Astrocyte (in vitro differentiated cells and primary cell): ENCODE measurements around the gene BCAR3. TPM values are rescaled to one million over a fixed set of nuclear protein-coding genes. Genes with fewer than 3 reads are reported as not detected.
A peak's percentile ranks its signal among the peaks of the same experiment; 100 is the strongest.

Experiments used
- DNase-seq: peaks from one replicate; pipeline ENCODE4 v3.0.0-alpha.2; 2010; ENCODE audit warnings: low read depth
- FAIRE-seq: peaks from 2 replicates; lab custom pipeline; 2011; peaks lifted over from hg19 to GRCh38; lab: Jason Lieb, UNC
- H2AFZ ChIP-seq: 2 replicates; pipeline ENCODE4 v1.6.0; 2012; ENCODE audit warnings: low read depth, low read length, inconsistent platforms
- H3K27ac ChIP-seq: 2 replicates; pipeline ENCODE4 v1.5.1; 2011; ENCODE audit warnings: low read depth, low read length, inconsistent platforms
- H3K27me3 ChIP-seq: 2 replicates; pipeline ENCODE4 v1.6.0; 2011; ENCODE audit warnings: low read length, inconsistent platforms; ENCODE audit not compliant: insufficient read depth
- H3K36me3 ChIP-seq: 2 replicates; pipeline ENCODE4 v1.5.1; 2011; ENCODE audit warnings: low read length, inconsistent platforms; ENCODE audit not compliant: insufficient read depth
- H3K4me1 ChIP-seq: 2 replicates; pipeline ENCODE4 v1.5.1; 2011; ENCODE audit warnings: low read length, inconsistent platforms; ENCODE audit not compliant: insufficient read depth
- H3K4me2 ChIP-seq: 2 replicates; pipeline ENCODE4 v1.6.0; 2012; ENCODE audit warnings: low read length, inconsistent platforms
- H3K4me3 ChIP-seq: 2 replicates; pipeline ENCODE4 v1.5.1; 2011; ENCODE audit warnings: low read depth, mild to moderate bottlenecking, low read length, inconsistent platforms; ENCODE audit not compliant: insufficient read depth
- H3K79me2 ChIP-seq: 2 replicates; pipeline ENCODE4 v1.6.0; 2012; ENCODE audit warnings: mild to moderate bottlenecking, low read length, inconsistent platforms; ENCODE audit not compliant: insufficient read depth
- H3K9ac ChIP-seq: 2 replicates; pipeline ENCODE4 v1.6.0; 2012; ENCODE audit warnings: mild to moderate bottlenecking, low read length, inconsistent platforms
- H3K9me3 ChIP-seq: 2 replicates; pipeline ENCODE4 v1.5.1; 2012; ENCODE audit warnings: low read depth, mild to moderate bottlenecking, low read length, inconsistent platforms; ENCODE audit not compliant: insufficient read depth
- H4K20me1 ChIP-seq: 2 replicates; pipeline ENCODE4 v1.6.0; 2012; ENCODE audit warnings: low read length, inconsistent platforms; ENCODE audit not compliant: insufficient read depth
- H3K27ac Mint-ChIP-seq: one replicate; pipeline ENCODE4 v1.8.0; 2021; ENCODE audit warnings: mild to moderate bottlenecking, mixed read lengths; ENCODE audit not compliant: unreplicated experiment
- H3K27me3 Mint-ChIP-seq: one replicate; pipeline ENCODE4 v1.8.0; 2021; ENCODE audit warnings: low read depth, mixed read lengths; ENCODE audit not compliant: unreplicated experiment
- H3K36me3 Mint-ChIP-seq: one replicate; pipeline ENCODE4 v1.8.0; 2021; ENCODE audit warnings: low read depth, mixed read lengths; ENCODE audit not compliant: unreplicated experiment
- H3K4me1 Mint-ChIP-seq: one replicate; pipeline ENCODE4 v1.8.0; 2021; ENCODE audit warnings: low read depth, mixed read lengths; ENCODE audit not compliant: unreplicated experiment
- H3K4me3 Mint-ChIP-seq: one replicate; pipeline ENCODE4 v1.8.0; 2021; ENCODE audit warnings: mild to moderate bottlenecking, moderate library complexity, mixed read lengths; ENCODE audit not compliant: unreplicated experiment
- H3K9me3 Mint-ChIP-seq: one replicate; pipeline ENCODE4 v1.8.0; 2021; ENCODE audit warnings: mild to moderate bottlenecking, mixed read lengths; ENCODE audit not compliant: unreplicated experiment
- EZH2 ChIP-seq: IDR thresholded peaks from 2 replicates; pipeline ENCODE4 v1.6.1; 2012; ENCODE audit warnings: mild to moderate bottlenecking, low read length, inconsistent platforms; ENCODE audit not compliant: insufficient read depth
- total RNA-seq: library from RNA; stranded (reverse); gene quantifications from 2 replicates; pipeline ENCODE4 v1.2.1, GENCODE V29; 2021
- TF ChIP-seq, protein P1 (sequence below): IDR thresholded peaks from 2 replicates; pipeline ENCODE4 v1.5.1; 2011; ENCODE audit warnings: low read depth, mild to moderate bottlenecking, inconsistent platforms, low read length, moderate library complexity; ENCODE audit not compliant: insufficient read depth

Gene BCAR3
- total RNA-seq, 1 donor from 2014 or later = 30.0 TPM

DNA sequence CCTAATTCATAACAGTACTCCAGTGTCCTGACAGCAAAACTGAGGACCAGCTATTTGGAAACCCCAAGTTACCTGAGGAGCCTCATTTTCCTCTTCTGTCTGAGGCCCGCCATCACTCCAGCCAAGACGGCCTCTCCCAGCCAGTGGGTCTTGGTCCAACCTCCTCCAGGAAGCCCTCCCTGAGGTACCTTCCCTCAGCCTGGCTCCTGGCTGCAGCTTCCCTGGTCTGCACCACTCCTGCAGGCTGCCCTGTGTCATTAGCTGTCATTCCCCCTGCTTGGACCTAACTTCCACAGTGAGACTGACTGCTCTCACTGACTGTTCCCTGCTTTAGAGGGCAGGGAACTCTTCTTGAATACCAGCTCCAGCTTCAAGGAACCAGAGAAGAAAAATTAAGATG lies 33.0 kb downstream of the BCAR3 start:
- H3K27me3 ChIP-seq = no peaks in the 10 kb centered on the region
- peaks cover 13% of the 10 kb centered on the region for H3K36me3 ChIP-seq
- DNase-seq (no peak), FAIRE-seq (no peak)
- H3K4me2 ChIP-seq = no peak overlapping the region
- H3K9ac ChIP-seq = no peak overlapping the region
- no peak overlapping the region for H3K27ac Mint-ChIP-seq
- H3K27me3 Mint-ChIP-seq = no peaks in the 10 kb centered on the region
- no peaks in the 10 kb centered on the region for H3K9me3 Mint-ChIP-seq
- peaks cover 97% of the 10 kb centered on the region for H3K79me2 ChIP-seq
- no peaks in the 10 kb centered on the region for H3K9me3 ChIP-seq
- H3K4me3 Mint-ChIP-seq = no peak overlapping the region
- H3K4me3 ChIP-seq = no peak overlapping the region
- H4K20me1 ChIP-seq = peaks cover 62% of the 10 kb centered on the region
- H3K4me1 ChIP-seq = no peaks in the 10 kb centered on the region
- peaks cover 8% of the 10 kb centered on the region for H3K4me1 Mint-ChIP-seq
- H3K27ac ChIP-seq = no peak overlapping the region
- H3K36me3 Mint-ChIP-seq = peaks cover 15% of the 10 kb centered on the region
- no peak overlapping the region for H2AFZ ChIP-seq
- no peak for TF ChIP-seq EZH2
- TF ChIP-seq, protein P1, sequence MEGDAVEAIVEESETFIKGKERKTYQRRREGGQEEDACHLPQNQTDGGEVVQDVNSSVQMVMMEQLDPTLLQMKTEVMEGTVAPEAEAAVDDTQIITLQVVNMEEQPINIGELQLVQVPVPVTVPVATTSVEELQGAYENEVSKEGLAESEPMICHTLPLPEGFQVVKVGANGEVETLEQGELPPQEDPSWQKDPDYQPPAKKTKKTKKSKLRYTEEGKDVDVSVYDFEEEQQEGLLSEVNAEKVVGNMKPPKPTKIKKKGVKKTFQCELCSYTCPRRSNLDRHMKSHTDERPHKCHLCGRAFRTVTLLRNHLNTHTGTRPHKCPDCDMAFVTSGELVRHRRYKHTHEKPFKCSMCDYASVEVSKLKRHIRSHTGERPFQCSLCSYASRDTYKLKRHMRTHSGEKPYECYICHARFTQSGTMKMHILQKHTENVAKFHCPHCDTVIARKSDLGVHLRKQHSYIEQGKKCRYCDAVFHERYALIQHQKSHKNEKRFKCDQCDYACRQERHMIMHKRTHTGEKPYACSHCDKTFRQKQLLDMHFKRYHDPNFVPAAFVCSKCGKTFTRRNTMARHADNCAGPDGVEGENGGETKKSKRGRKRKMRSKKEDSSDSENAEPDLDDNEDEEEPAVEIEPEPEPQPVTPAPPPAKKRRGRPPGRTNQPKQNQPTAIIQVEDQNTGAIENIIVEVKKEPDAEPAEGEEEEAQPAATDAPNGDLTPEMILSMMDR = no peak

DNA sequence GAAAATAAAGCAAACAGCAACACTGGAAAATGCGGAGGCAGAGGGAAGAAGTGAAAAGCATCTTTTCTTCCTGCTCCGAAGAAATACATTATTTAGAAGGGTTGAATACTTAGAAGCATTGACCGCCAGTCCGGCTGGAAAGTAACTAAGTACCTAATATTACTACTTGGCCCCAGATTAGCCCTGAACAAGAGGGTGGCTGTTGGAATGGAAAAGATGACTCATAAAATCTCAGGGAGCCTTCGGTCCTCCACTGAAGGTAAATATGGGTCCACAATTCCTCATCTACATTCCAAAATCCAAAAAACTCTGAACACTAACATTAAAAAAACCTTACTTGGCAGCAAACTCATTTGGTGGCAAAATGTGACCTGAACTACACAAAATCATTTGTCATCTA lies 40.1 kb downstream of the BCAR3 start:
- no peak overlapping the region for H3K27ac ChIP-seq
- DNase-seq (peak; percentile 58), FAIRE-seq (no peak)
- H3K9ac ChIP-seq = no peak overlapping the region
- H3K27me3 ChIP-seq = no peaks in the 10 kb centered on the region
- Mint-ChIP-seq H3K4me3 (no peak overlapping the region), H3K27me3 (no peaks in the 10 kb centered on the region), H3K9me3 (no peaks in the 10 kb centered on the region), H3K4me1 (peaks cover 16% of the 10 kb centered on the region), H3K36me3 (peaks cover 15% of the 10 kb centered on the region), H3K27ac (no peak overlapping the region)
- H3K36me3 ChIP-seq = peaks cover 25% of the 10 kb centered on the region
- H4K20me1 ChIP-seq = peaks cover 47% of the 10 kb centered on the region
- no peak overlapping the region for H3K4me2 ChIP-seq
- no peaks in the 10 kb centered on the region for H3K9me3 ChIP-seq
- TF ChIP-seq EZH2 = no peak
- TF ChIP-seq, protein P1 = no peak
- H3K4me3 ChIP-seq = no peak overlapping the region
- no peak overlapping the region for H2AFZ ChIP-seq
- H3K4me1 ChIP-seq = peaks cover 4% of the 10 kb centered on the region
- peaks cover 85% of the 10 kb centered on the region for H3K79me2 ChIP-seq

DNA sequence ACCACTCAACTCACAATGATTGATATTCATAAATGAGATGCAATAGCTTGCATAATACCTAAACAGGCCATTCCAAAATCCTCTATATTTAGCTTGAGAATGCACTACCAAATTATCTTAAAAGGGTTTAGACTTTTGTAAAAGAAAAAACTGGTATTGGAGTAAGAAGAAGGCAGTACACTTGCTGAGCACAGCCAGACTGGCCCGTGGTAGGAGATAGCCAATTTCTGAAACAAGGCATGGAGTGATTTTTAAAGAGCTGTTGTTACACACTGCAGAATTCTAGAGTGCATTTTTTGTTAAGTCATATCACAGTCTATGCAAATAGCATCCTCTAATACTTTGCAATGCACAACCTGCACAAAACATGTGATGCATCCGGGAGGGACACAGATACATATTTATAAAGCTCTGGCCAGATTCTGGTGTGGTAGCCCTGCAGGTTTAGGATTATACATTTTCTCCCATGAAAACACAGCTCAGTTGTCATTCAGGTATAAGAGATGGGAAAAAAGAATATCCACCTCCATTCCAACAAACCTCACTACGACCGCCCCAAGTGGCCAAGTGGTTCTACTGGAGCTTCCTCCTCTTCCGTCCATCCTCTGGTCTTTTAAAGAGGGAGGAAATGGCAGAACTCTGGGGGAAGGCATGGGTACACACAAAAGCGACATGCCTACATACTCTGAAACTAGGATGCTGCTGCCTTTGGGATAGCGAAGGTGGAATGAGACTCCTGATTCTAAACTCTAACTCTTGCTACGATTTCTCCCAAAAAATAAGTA lies 40.8 kb downstream of the BCAR3 start:
- no peaks in the 10 kb centered on the region for H3K9me3 ChIP-seq
- peaks cover 87% of the 10 kb centered on the region for H3K79me2 ChIP-seq
- H3K27ac ChIP-seq = no peak overlapping the region
- H4K20me1 ChIP-seq = peaks cover 51% of the 10 kb centered on the region
- Mint-ChIP-seq H3K4me3 (no peak overlapping the region), H3K27ac (no peak overlapping the region), H3K4me1 (peaks cover 19% of the 10 kb centered on the region), H3K27me3 (no peaks in the 10 kb centered on the region), H3K9me3 (no peaks in the 10 kb centered on the region), H3K36me3 (peaks cover 15% of the 10 kb centered on the region)
- no peak overlapping the region for H2AFZ ChIP-seq
- H3K4me2 ChIP-seq = no peak overlapping the region
- H3K9ac ChIP-seq = no peak overlapping the region
- DNase-seq (no peak), FAIRE-seq (no peak)
- no peak overlapping the region for H3K4me3 ChIP-seq
- H3K4me1 ChIP-seq = peaks cover 10% of the 10 kb centered on the region
- H3K27me3 ChIP-seq = no peaks in the 10 kb centered on the region
- TF ChIP-seq, protein P1 = no peak
- TF ChIP-seq EZH2 = no peak
- H3K36me3 ChIP-seq = peaks cover 26% of the 10 kb centered on the region
